Smooth muscle cell (in vitro differentiated cells): ENCODE measurements around the gene S100PBP. TPM values are rescaled to one million over a fixed set of nuclear protein-coding genes. Genes with fewer than 3 reads are reported as not detected.
A peak's percentile ranks its signal among the peaks of the same experiment; 100 is the strongest.

Source experiments
- DNase-seq: peaks from one replicate; lab custom pipeline; 2025; ENCODE audit not compliant: unreplicated experiment; lab: John Stamatoyannopoulos, UW
- H2AFZ ChIP-seq: fragments of 200-600 bp; sonication (generic); 2 replicates; pipeline ENCODE4 v1.6.0; 2016; ENCODE audit warnings: antibody characterized with exemption, low read depth, mild to moderate bottlenecking
- H3F3A ChIP-seq: fragments of 200-600 bp; sonication (generic); 2 replicates; pipeline ENCODE4 v1.6.0; 2017; ENCODE audit warnings: antibody characterized with exemption, low read depth
- H3K27ac ChIP-seq: fragments of 200-600 bp; sonication (generic); 2 replicates; pipeline ENCODE4 v1.5.1; 2016; ENCODE audit warnings: low read depth, mild to moderate bottlenecking
- H3K27me3 ChIP-seq: fragments of 200-600 bp; sonication (generic); 2 replicates; pipeline ENCODE4 v1.6.1; 2016; ENCODE audit warnings: low read depth, mild to moderate bottlenecking
- H3K36me3 ChIP-seq: fragments of 200-600 bp; sonication (generic); 2 replicates; pipeline ENCODE4 v1.5.1; 2016; ENCODE audit warnings: low read depth
- H3K4me1 ChIP-seq: fragments of 200-600 bp; sonication (generic); 2 replicates; pipeline ENCODE4 v1.5.1; 2016; ENCODE audit warnings: low read depth
- H3K4me2 ChIP-seq: fragments of 200-600 bp; sonication (generic); 2 replicates; pipeline ENCODE4 v1.6.0; 2016; ENCODE audit warnings: mild to moderate bottlenecking
- H3K4me3 ChIP-seq: fragments of 200-600 bp; sonication (generic); 2 replicates; pipeline ENCODE4 v1.5.1; 2016; ENCODE audit warnings: mild to moderate bottlenecking
- H3K79me2 ChIP-seq: fragments of 200-600 bp; sonication (generic); 2 replicates; pipeline ENCODE4 v1.6.0; 2016; ENCODE audit warnings: low read depth, mild to moderate bottlenecking
- H3K9ac ChIP-seq: fragments of 200-600 bp; sonication (generic); 2 replicates; pipeline ENCODE4 v1.6.0; 2016; ENCODE audit warnings: low read depth
- H3K9me3 ChIP-seq: fragments of 200-600 bp; sonication (generic); replicated peaks from 2 replicates; pipeline ENCODE4 v1.5.1; 2016; ENCODE audit warnings: low read depth
- H4K20me1 ChIP-seq: fragments of 200-600 bp; sonication (generic); 2 replicates; pipeline ENCODE4 v1.6.0; 2016; ENCODE audit warnings: low read depth
- CTCF ChIP-seq: fragments of 200-600 bp; sonication (generic); IDR thresholded peaks from 2 replicates; pipeline ENCODE4 v1.5.1; 2017; ENCODE audit warnings: borderline replicate concordance, mild to moderate bottlenecking, antibody characterized with exemption; ENCODE audit not compliant: insufficient read depth, poor library complexity, severe bottlenecking
- WGBS: methylation state at CpG from one replicate; pipeline ENCODE4 v1.1.7; 2016; ENCODE audit warnings: low lambda C conversion rate; 5-methylcytosine and 5-hydroxymethylcytosine counted together
- polyA plus RNA-seq: library from polyadenylated mRNA; unstranded; fragments of >200 nt; fragmentation: Nextera tagmentation; extraction: Ambion mirVana; gene quantifications from 2 replicates; pipeline ENCODE4 v1.2.1, GENCODE V29; 2016
- total RNA-seq: library from RNA; depleted of rRNA; stranded (reverse); fragments of >200 nt; gene quantifications from 2 replicates; pipeline ENCODE4 v1.2.3, GENCODE V29; 2014

S100PBP gene
- total and polyA plus RNA-seq, 2 experiments from 2014 or later: 22.1 to 39.1 TPM

GRCh38 chr1:32870615-32871363 lies 53.3 kb downstream of the S100PBP start, which contains the start of gene FNDC5:
TSS of gene FNDC5 (minus strand) at chr1:32870912.
- Histone ChIP-seq H3K9ac (no peak within 1 kb of the TSS), H3K4me3 (peak within 1 kb of the TSS; percentile 48), H3F3A (no peaks in the 10 kb centered on the region), H3K4me1 (peaks cover 14% of the 10 kb centered on the region), H3K9me3 (no peaks in the 10 kb centered on the region), H3K27me3 (peaks cover 24% of the 10 kb centered on the region), H3K27ac (no peak within 1 kb of the TSS), H3K79me2 (no peaks in the 10 kb centered on the region), H3K36me3 (no peaks in the 10 kb centered on the region), H4K20me1 (no peaks in the 10 kb centered on the region), H3K4me2 (peak within 1 kb of the TSS; percentile 86), H2AFZ (no peak within 1 kb of the TSS)
- DNase-seq: no peak
- WGBS: 7% methylated on average over 22 of the region's 99 CpGs
- no peak for TF ChIP-seq CTCF

- Histone ChIP-seq H3K4me3 (peak overlapping the region; percentile 48), H4K20me1 (no peaks in the 10 kb centered on the region), H3K4me2 (peak overlapping the region; percentile 86), H3K9me3 (no peaks in the 10 kb centered on the region), H3K27me3 (peaks cover 24% of the 10 kb centered on the region), H3K27ac (no peak overlapping the region), H3F3A (no peaks in the 10 kb centered on the region), H3K4me1 (peaks cover 14% of the 10 kb centered on the region), H3K36me3 (no peaks in the 10 kb centered on the region), H3K9ac (no peak overlapping the region), H3K79me2 (no peaks in the 10 kb centered on the region), H2AFZ (no peak overlapping the region)
- no peak for TF ChIP-seq CTCF
- WGBS: 45% methylated on average over 13 of the region's 13 CpGs
- DNase-seq: no peak
Observed at GRCh38 chr1:32871364-32872191, 54.1 kb downstream of the S100PBP start.

- H3K4me2 ChIP-seq: no peak overlapping the region
- H3K4me3 ChIP-seq: no peak overlapping the region
- H3K27ac ChIP-seq: no peak overlapping the region
- H4K20me1 ChIP-seq: no peaks in the 10 kb centered on the region
- DNase-seq: no peak
- 80% methylated on average over 7 of the region's 7 CpGs for WGBS
- no peaks in the 10 kb centered on the region for H3K9me3 ChIP-seq
- peaks cover 24% of the 10 kb centered on the region for H3K27me3 ChIP-seq
- no peaks in the 10 kb centered on the region for H3K79me2 ChIP-seq
- H2AFZ ChIP-seq: no peak overlapping the region
- no peak for TF ChIP-seq CTCF
- no peaks in the 10 kb centered on the region for H3F3A ChIP-seq
- H3K9ac ChIP-seq: no peak overlapping the region
- peaks cover 14% of the 10 kb centered on the region for H3K4me1 ChIP-seq
- H3K36me3 ChIP-seq: no peaks in the 10 kb centered on the region
Observed at GRCh38 chr1:32872192-32872460, 54.7 kb downstream of the S100PBP start.
